ENCODE measurements around the gene DNAL1. TPM values are rescaled to one million over a fixed set of nuclear protein-coding genes. Genes with fewer than 3 reads are reported as not detected.

DNAL1 gene
- total RNA-seq, 4 donors from 2014 or later: 16.7 to 47.8 (median 23.9) TPM

DNA sequence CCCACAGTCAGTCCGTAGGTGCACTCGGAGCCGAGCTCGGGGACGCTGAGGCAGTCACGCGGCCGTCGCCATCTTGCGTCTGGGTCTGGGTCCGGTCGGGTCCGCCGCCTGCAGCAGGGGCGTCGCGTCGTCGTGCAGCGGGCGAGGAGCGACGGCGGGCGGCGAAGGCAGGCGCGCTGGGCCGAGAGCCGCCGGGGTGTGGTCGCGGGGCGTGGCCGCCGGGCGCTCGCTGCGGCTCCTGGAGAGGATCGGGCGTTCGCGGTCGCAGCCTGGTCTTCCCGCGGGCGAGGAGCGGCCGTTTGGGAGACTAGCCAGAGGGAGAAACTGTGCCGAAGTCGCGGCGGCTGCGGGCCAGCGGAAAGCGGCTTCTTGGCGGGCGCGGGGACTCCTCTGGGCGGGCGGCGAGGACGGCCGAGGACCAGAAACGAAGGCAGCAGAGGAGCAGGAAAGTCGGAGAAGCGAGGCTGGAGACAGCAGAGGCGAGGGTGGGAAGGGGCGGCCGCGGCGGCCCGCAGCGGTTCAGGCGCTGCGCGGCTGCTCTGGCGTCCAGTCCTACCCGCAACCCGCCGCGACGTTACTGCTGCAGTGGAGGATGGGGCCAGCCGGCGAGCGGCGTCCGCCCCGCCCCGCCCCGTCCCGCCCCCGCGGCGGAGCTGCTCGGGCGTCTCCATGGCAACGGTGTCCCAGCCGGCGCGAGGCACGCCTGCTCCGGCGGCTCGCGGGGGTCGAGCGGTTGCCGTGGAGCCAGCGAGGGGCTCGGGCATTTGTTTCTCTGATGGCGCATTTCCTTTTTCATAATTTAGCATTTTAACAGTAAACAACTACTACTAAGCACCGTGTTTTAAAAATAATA lies 69.2 kb downstream of the DNAL1 start, which contains the start of gene PNMA1:
TSS of gene PNMA1 (minus strand) at position 582 of the 853 bp plus-strand sequence. CDS start 745 bp downstream, outside the sequence.
- TF ChIP-seq POLR2A (IDR thresholded peaks at IDR 0.05): peak; percentile 29 to 88
- TF ChIP-seq, protein P1, sequence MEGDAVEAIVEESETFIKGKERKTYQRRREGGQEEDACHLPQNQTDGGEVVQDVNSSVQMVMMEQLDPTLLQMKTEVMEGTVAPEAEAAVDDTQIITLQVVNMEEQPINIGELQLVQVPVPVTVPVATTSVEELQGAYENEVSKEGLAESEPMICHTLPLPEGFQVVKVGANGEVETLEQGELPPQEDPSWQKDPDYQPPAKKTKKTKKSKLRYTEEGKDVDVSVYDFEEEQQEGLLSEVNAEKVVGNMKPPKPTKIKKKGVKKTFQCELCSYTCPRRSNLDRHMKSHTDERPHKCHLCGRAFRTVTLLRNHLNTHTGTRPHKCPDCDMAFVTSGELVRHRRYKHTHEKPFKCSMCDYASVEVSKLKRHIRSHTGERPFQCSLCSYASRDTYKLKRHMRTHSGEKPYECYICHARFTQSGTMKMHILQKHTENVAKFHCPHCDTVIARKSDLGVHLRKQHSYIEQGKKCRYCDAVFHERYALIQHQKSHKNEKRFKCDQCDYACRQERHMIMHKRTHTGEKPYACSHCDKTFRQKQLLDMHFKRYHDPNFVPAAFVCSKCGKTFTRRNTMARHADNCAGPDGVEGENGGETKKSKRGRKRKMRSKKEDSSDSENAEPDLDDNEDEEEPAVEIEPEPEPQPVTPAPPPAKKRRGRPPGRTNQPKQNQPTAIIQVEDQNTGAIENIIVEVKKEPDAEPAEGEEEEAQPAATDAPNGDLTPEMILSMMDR (IDR thresholded peaks at IDR 0.05): no peak
- H3K27me3 ChIP-seq: no peaks in the 10 kb centered on the region
- peak; percentile 87 to 91 for DNase-seq
- H3K4me1 ChIP-seq: peaks cover 17 to 20% of the 10 kb centered on the region in 2 donors
- H3K9me3 ChIP-seq: no peaks in the 10 kb centered on the region
- peak within 1 kb of the TSS; percentile 12 to 91 (median 79) for H3K4me3 ChIP-seq (replicated peaks in 1 of 3)
- H3K36me3 ChIP-seq: peaks cover 6 to 13% of the 10 kb centered on the region in 2 donors
- WGBS, 2 donors: 0 to 2% methylated on average over 17 to 54 of the region's 113 CpGs
- peak within 1 kb of the TSS; percentile 60 to 92 (median 85) for H3K27ac ChIP-seq
- intact Hi-C loops (cut with DNase I): no loop called here

DNA sequence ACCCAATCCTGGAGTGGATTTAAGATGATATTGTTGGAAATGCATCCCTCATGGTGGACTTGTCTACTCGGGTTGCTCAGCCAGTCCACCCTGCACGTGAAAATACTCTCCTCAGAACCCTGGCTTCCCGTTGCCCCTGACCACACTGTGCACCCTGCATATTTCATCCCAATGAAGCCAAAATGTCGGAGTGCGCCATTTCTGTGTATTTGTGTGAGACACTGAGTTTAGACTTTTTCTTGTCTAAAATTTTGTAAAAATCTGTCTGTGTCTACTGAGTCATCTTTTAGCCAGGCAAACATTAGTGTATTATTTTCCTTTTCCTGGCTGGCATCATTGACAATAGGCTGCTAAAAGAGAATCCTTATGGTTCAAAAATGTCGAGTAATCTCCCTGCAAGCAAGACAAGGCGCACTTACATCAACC lies 69.9 kb downstream of the DNAL1 start:
- Histone ChIP-seq H3K36me3 (peaks cover 11 to 19% of the 10 kb centered on the region in 2 donors), H3K4me3 (replicated peaks in 1 of 3) (peak overlapping the region in 1 of 3 donors; percentile 79), H3K27me3 (no peaks in the 10 kb centered on the region), H3K27ac (peak overlapping the region in 1 of 3 donors; percentile 85), H3K4me1 (peaks cover 17 to 20% of the 10 kb centered on the region in 2 donors), H3K9me3 (no peaks in the 10 kb centered on the region)
- no peak for DNase-seq
- 56 to 57% methylated on average over 7 of the region's 7 CpGs for WGBS, 2 donors
- intact Hi-C loops (cut with DNase I): no loop called here
- TF ChIP-seq, protein P1 (IDR thresholded peaks at IDR 0.05): no peak
- no peak for TF ChIP-seq POLR2A (IDR thresholded peaks at IDR 0.05)

DNA sequence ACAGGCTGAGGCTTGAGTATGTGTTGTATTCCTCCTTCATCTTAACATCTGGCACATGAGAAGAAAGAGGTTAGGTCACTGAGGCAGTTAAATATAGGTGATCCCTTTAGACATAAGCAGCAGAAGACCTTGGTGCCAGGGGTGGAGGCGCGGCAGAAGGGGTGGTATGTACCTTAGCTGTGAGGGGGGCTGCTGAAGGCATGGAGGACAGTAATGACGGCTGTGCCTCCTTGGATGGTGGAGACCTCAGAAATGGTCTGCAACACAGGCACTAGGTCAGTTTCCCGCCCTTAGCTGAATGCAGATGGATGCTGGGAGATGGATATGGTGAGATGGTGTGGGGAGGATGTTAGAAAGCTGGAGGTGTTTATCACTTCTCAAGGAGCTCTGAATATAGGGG lies 70.9 kb downstream of the DNAL1 start:
- TF ChIP-seq POLR2A (IDR thresholded peaks at IDR 0.05): no peak
- TF ChIP-seq, protein P1 (IDR thresholded peaks at IDR 0.05): no peak
- H3K27ac ChIP-seq: no peak overlapping the region

DNA sequence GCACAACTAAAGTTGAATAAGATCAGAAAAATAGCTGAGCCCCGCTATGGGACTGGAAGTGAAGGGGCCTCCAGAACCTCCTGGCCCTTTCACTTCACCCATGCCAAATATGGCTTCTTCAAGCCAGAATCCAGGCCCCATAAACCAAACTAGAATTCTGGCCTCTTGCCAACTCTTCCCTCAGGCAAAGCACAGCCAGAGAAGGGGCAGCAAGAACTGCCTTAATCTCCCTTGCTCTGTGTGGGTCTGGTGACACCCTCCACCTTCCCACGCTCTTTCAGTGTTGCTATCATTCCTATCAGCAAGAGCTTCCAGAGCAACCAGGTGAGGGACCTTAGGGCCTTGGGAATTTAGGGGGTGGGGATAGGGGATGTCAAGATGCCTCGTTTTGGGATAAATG lies 72.5 kb downstream of the DNAL1 start:
- Histone ChIP-seq H3K27me3 (no peaks in the 10 kb centered on the region), H3K4me3 (replicated peaks in 1 of 3) (no peak overlapping the region), H3K36me3 (peaks cover 25 to 44% of the 10 kb centered on the region in 2 donors), H3K9me3 (no peaks in the 10 kb centered on the region), H3K27ac (no peak overlapping the region), H3K4me1 (peaks cover 10 to 14% of the 10 kb centered on the region in 2 donors)
- WGBS, 2 donors: 89 to 94% methylated on average over 3 of the region's 3 CpGs
- intact Hi-C loops (cut with DNase I): no loop called here
- no peak for DNase-seq
- no peak for TF ChIP-seq POLR2A (IDR thresholded peaks at IDR 0.05)

More for the DNA sequence above, 70.9 kb downstream of the DNAL1 start:
- no peaks in the 10 kb centered on the region for H3K9me3 ChIP-seq
- H3K36me3 ChIP-seq: peaks cover 15 to 29% of the 10 kb centered on the region in 2 donors
- no peak for DNase-seq
- peaks cover 17 to 20% of the 10 kb centered on the region in 2 donors for H3K4me1 ChIP-seq
- no peak overlapping the region for H3K4me3 ChIP-seq (replicated peaks in 1 of 3)
- WGBS, 2 donors: 97% methylated on average over 4 of the region's 4 CpGs
- H3K27me3 ChIP-seq: no peaks in the 10 kb centered on the region
- intact Hi-C loops (cut with DNase I): no loop called here

DNA sequence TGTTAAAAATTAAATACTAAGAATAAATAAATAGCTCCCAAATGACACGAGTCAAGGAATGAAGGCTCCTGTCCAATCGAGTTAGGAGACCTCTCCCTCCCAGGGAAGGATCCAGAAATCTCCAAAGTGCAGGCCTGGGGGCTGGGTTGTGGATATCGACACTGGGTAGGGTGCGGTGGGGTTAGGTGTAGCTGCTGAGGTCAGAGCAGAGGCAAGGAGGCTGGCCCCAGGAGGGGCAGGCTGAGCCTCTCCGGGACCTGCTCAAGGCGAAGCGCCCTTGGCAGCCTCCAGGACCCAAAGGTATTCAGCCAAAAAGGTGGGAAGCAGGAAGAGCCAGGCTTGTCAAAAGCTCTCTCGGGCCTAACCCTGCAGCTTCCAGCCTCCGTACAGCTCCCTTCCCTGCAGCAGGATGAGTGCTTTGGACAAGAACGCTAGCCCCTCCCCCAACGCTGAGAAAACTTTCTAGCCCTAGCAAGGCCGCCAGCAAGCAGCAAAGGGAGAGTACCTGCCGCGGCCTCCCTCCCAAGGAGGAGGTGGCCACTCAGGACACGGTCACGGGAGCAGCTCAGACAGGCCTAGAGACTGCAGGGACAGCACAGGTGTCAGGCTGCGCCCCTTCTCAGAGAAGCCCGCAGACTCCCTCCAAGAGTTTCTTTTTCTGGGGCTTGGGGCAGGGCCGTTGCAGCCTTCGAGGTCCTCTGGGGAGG lies 73.1 kb downstream of the DNAL1 start:
- Histone ChIP-seq H3K27me3 (no peaks in the 10 kb centered on the region), H3K4me1 (peaks cover 4 to 8% of the 10 kb centered on the region in 2 donors), H3K27ac (peak overlapping the region in 1 of 3 donors; percentile 43), H3K36me3 (peaks cover 31 to 47% of the 10 kb centered on the region in 2 donors), H3K4me3 (replicated peaks in 1 of 3) (no peak overlapping the region), H3K9me3 (no peaks in the 10 kb centered on the region)
- peak; percentile 42 to 67 for DNase-seq
- intact Hi-C loops (cut with DNase I): no loop called here
- TF ChIP-seq POLR2A (IDR thresholded peaks at IDR 0.05): no peak
- 67 to 68% methylated on average over 16 to 20 of the region's 20 CpGs for WGBS, 2 donors
